Measurements from ENCODE around the gene OR2T35. TPM values are rescaled to one million over a fixed set of nuclear protein-coding genes. Genes with fewer than 3 reads are reported as not detected.
A peak's percentile ranks its signal among the peaks of the same experiment; 100 is the strongest.

The OR2T35 gene
- total and polyA plus RNA-seq, 9 of the 15 experiments (the other 6 are each of a cell fraction or from before 2014, with no cell fraction given): not detected

DNA sequence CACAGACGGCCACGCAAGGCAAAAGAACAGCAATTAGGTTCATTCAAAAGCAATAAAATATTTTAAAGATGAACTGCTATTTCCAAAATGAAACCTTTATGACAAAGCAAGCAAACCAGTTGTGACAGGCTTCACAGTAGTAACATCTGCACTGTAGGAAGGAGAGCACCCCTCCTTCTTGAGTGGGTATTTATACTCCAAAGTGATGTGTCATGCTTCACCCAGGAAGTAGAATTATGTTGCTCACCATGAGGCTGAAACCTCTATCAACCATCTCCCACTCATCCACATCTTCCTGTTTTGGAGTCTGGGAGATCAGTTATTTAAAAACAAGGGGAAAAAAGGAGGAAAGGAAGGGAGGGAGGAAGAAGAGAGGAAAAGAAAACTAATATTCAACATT lies 48.5 kb downstream of the OR2T35 start (continued):
- no peak for TF ChIP-seq GTF2E2 (tag; IDR thresholded peaks at IDR 0.05)
- no peak for TF ChIP-seq MEF2A (IDR thresholded peaks at IDR 0.05; ENCODE audit: control insufficient read depth, low read depth, low read length)
- TF ChIP-seq COPS2 (conservative IDR thresholded peaks at IDR 0.05): no peak
- TF ChIP-seq RBM15 (IDR thresholded peaks at IDR 0.05; ENCODE audit: insufficient read depth, low read length): no peak
- TF ChIP-seq, protein P1, sequence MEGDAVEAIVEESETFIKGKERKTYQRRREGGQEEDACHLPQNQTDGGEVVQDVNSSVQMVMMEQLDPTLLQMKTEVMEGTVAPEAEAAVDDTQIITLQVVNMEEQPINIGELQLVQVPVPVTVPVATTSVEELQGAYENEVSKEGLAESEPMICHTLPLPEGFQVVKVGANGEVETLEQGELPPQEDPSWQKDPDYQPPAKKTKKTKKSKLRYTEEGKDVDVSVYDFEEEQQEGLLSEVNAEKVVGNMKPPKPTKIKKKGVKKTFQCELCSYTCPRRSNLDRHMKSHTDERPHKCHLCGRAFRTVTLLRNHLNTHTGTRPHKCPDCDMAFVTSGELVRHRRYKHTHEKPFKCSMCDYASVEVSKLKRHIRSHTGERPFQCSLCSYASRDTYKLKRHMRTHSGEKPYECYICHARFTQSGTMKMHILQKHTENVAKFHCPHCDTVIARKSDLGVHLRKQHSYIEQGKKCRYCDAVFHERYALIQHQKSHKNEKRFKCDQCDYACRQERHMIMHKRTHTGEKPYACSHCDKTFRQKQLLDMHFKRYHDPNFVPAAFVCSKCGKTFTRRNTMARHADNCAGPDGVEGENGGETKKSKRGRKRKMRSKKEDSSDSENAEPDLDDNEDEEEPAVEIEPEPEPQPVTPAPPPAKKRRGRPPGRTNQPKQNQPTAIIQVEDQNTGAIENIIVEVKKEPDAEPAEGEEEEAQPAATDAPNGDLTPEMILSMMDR (IDR thresholded peaks at IDR 0.05 in 2 of 3, conservative IDR thresholded peaks at IDR 0.05 in 1 of 3; ENCODE audit: insufficient read depth in 2 of 3, low read depth in 1 of 3, low read length in 3 of 3): no peak
- no peak for TF ChIP-seq RBM34 (IDR thresholded peaks at IDR 0.05; ENCODE audit: borderline replicate concordance, insufficient read depth, low read length)
- TF ChIP-seq ELF1 (tag; IDR thresholded peaks at IDR 0.05): 0 out of 2 replicates have a peak, but pooled peaks have one; percentile 29
- TF ChIP-seq BRD9 (IDR thresholded peaks at IDR 0.05; ENCODE audit: low read depth, partially characterized antibody): no peak
- TF ChIP-seq ZNF311 (CRISPR knock-in tag; IDR thresholded peaks at IDR 0.05): no peak
- TF ChIP-seq MAFG (tag; conservative IDR thresholded peaks at IDR 0.05): peak; percentile 72
- TF ChIP-seq NCOA6 (IDR thresholded peaks at IDR 0.05): no peak
- TF ChIP-seq, protein P2, sequence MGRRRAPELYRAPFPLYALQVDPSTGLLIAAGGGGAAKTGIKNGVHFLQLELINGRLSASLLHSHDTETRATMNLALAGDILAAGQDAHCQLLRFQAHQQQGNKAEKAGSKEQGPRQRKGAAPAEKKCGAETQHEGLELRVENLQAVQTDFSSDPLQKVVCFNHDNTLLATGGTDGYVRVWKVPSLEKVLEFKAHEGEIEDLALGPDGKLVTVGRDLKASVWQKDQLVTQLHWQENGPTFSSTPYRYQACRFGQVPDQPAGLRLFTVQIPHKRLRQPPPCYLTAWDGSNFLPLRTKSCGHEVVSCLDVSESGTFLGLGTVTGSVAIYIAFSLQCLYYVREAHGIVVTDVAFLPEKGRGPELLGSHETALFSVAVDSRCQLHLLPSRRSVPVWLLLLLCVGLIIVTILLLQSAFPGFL (CRISPR knock-in tag; IDR thresholded peaks at IDR 0.05): no peak
- no peak for TF ChIP-seq RNF219 (CRISPR knock-in tag; IDR thresholded peaks at IDR 0.05)
- TF ChIP-seq ATF3 (IDR thresholded peaks at IDR 0.05): no peak
- no peak for TF ChIP-seq ATF3 (CRISPR knock-in tag; conservative IDR thresholded peaks at IDR 0.05)
- TF ChIP-seq, protein P3, sequence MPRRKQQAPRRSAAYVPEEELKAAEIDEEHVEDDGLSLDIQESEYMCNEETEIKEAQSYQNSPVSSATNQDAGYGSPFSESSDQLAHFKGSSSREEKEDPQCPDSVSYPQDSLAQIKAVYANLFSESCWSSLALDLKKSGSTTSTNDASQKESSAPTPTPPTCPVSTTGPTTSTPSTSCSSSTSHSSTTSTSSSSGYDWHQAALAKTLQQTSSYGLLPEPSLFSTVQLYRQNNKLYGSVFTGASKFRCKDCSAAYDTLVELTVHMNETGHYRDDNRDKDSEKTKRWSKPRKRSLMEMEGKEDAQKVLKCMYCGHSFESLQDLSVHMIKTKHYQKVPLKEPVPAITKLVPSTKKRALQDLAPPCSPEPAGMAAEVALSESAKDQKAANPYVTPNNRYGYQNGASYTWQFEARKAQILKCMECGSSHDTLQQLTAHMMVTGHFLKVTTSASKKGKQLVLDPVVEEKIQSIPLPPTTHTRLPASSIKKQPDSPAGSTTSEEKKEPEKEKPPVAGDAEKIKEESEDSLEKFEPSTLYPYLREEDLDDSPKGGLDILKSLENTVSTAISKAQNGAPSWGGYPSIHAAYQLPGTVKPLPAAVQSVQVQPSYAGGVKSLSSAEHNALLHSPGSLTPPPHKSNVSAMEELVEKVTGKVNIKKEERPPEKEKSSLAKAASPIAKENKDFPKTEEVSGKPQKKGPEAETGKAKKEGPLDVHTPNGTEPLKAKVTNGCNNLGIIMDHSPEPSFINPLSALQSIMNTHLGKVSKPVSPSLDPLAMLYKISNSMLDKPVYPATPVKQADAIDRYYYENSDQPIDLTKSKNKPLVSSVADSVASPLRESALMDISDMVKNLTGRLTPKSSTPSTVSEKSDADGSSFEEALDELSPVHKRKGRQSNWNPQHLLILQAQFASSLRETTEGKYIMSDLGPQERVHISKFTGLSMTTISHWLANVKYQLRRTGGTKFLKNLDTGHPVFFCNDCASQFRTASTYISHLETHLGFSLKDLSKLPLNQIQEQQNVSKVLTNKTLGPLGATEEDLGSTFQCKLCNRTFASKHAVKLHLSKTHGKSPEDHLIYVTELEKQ (CRISPR knock-in tag; IDR thresholded peaks at IDR 0.05): no peak
